Endodermal cell (in vitro differentiated cells): ENCODE measurements around the gene THSD4. TPM values are rescaled to one million over a fixed set of nuclear protein-coding genes. Genes with fewer than 3 reads are reported as not detected.

Experiments
- DNase-seq: peaks from one replicate; pipeline ENCODE4 v3.0.0-alpha.2; 2017
- H3K27ac ChIP-seq: 2 replicates; pipeline ENCODE4 v1.5.1; 2013; ENCODE audit warnings: mild to moderate bottlenecking, low read depth, low read length, moderate library complexity
- H3K27me3 ChIP-seq: 2 replicates; pipeline ENCODE4 v1.6.1; 2013; ENCODE audit warnings: mild to moderate bottlenecking, low read length, moderate library complexity; ENCODE audit not compliant: insufficient read depth, control insufficient read depth, poor library complexity, severe bottlenecking
- H3K36me3 ChIP-seq: 2 replicates; pipeline ENCODE4 v1.7.0; 2013; ENCODE audit warnings: mild to moderate bottlenecking, low read length, moderate library complexity; ENCODE audit not compliant: control insufficient read depth, insufficient read depth
- H3K4me1 ChIP-seq: one replicate; pipeline ENCODE4 v1.7.0; 2013; ENCODE audit warnings: low read length; ENCODE audit not compliant: control insufficient read depth, insufficient read depth
- H3K4me3 ChIP-seq: 2 replicates; pipeline ENCODE4 v1.5.1; 2013; ENCODE audit warnings: mild to moderate bottlenecking, low read length, moderate library complexity
- H3K9ac ChIP-seq: 2 replicates; pipeline ENCODE4 v1.6.1; 2013; ENCODE audit warnings: mild to moderate bottlenecking, low read length, moderate library complexity; ENCODE audit not compliant: poor library complexity, severe bottlenecking; ENCODE audit errors: extremely low read depth
- H3K9me3 ChIP-seq: 2 replicates; pipeline ENCODE4 v1.6.1; 2013; ENCODE audit warnings: mild to moderate bottlenecking, low read length, moderate library complexity; ENCODE audit not compliant: control insufficient read depth
- H3K27ac Mint-ChIP-seq: 2 replicates; pipeline ENCODE4 v1.8.0; 2020; ENCODE audit warnings: mixed read lengths
- H3K27me3 Mint-ChIP-seq: 2 replicates; pipeline ENCODE4 v1.8.0; 2021; ENCODE audit warnings: mild to moderate bottlenecking, mixed read lengths; ENCODE audit not compliant: insufficient read depth
- H3K36me3 Mint-ChIP-seq: 2 replicates; pipeline ENCODE4 v1.8.0; 2020; ENCODE audit warnings: low read depth, mixed read lengths
- H3K4me1 Mint-ChIP-seq: 2 replicates; pipeline ENCODE4 v1.8.0; 2020; ENCODE audit warnings: mixed read lengths
- H3K4me3 Mint-ChIP-seq: 2 replicates; pipeline ENCODE4 v1.8.0; 2020; ENCODE audit warnings: mild to moderate bottlenecking, moderate library complexity, mixed read lengths
- H3K9me3 Mint-ChIP-seq: 2 replicates; pipeline ENCODE4 v1.8.0; 2020; ENCODE audit warnings: mild to moderate bottlenecking, mixed read lengths
- CTCF ChIP-seq: fragments of 200-600 bp; sonication (generic); conservative IDR thresholded peaks from 2 replicates; pipeline ENCODE4 v1.5.0; 2021; ENCODE audit warnings: antibody characterized with exemption, mild to moderate bottlenecking
- WGBS, 2 experiments: methylation state at CpG; one replicate each; pipeline versions ENCODE4 v1.1.5 to v1.1.7; 2013; ENCODE audit warnings: missing lambda C conversion rate in 2 of 2, mixed read lengths in 1 of 2; ENCODE audit not compliant: insufficient coverage in 1 of 2, insufficient read length in 1 of 2; 5-methylcytosine and 5-hydroxymethylcytosine counted together
- total RNA-seq, 2 donors: library from RNA; stranded (reverse); fragmentation: NEBNext Ultra II Directional in 1 of 2; extraction: Animal tissue kit (Norgen Biotek cat#: 25700) in 1 of 2; gene quantifications; 2 replicates in 1 of 2; 3 replicates in 1 of 2; pipeline ENCODE4 v1.2.1, GENCODE V29; 2021

THSD4 gene
- total RNA-seq, 2 donors from 2014 or later, result 4.6 to 5.4 TPM

GRCh38 chr15:71780115-71780976 is 665.1 kb downstream of the THSD4 start:
- WGBS, 2 experiments, result 38 to 44% methylated on average over 3 to 13 of the region's 13 CpGs
- no peaks in the 10 kb centered on the region for H3K27me3 ChIP-seq
- peak; percentile 82 for DNase-seq
- Mint-ChIP-seq H3K36me3 (no peaks in the 10 kb centered on the region), H3K27me3 (no peaks in the 10 kb centered on the region), H3K4me1 (peaks cover 8% of the 10 kb centered on the region), H3K4me3 (no peak overlapping the region), H3K27ac (peak overlapping the region; percentile 72), H3K9me3 (no peaks in the 10 kb centered on the region)
- no peaks in the 10 kb centered on the region for H3K9me3 ChIP-seq
- no peaks in the 10 kb centered on the region for H3K4me1 ChIP-seq
- no peak overlapping the region for H3K27ac ChIP-seq
- no peak overlapping the region for H3K9ac ChIP-seq
- no peaks in the 10 kb centered on the region for H3K36me3 ChIP-seq
- H3K4me3 ChIP-seq, result no peak overlapping the region
- TF ChIP-seq CTCF, result peak; percentile 87

- 88 to 97% methylated on average over 4 to 9 of the region's 9 CpGs for WGBS, 2 experiments
- no peaks in the 10 kb centered on the region for H3K9me3 ChIP-seq
- Mint-ChIP-seq H3K36me3 (no peaks in the 10 kb centered on the region), H3K4me3 (no peak overlapping the region), H3K4me1 (peaks cover 8% of the 10 kb centered on the region), H3K27ac (no peak overlapping the region), H3K27me3 (no peaks in the 10 kb centered on the region), H3K9me3 (no peaks in the 10 kb centered on the region)
- H3K27ac ChIP-seq, result no peak overlapping the region
- H3K36me3 ChIP-seq, result no peaks in the 10 kb centered on the region
- H3K4me3 ChIP-seq, result no peak overlapping the region
- H3K9ac ChIP-seq, result no peak overlapping the region
- no peak for DNase-seq
- H3K27me3 ChIP-seq, result no peaks in the 10 kb centered on the region
- no peaks in the 10 kb centered on the region for H3K4me1 ChIP-seq
- TF ChIP-seq CTCF, result no peak
Measured at GRCh38 chr15:71781179-71781964, 666.1 kb downstream of the THSD4 start.

GRCh38 chr15:71781965-71782265 is 666.6 kb downstream of the THSD4 start:
- Histone ChIP-seq H3K4me3 (no peak overlapping the region), H3K36me3 (no peaks in the 10 kb centered on the region), H3K27ac (no peak overlapping the region), H3K9me3 (no peaks in the 10 kb centered on the region), H3K27me3 (no peaks in the 10 kb centered on the region), H3K4me1 (no peaks in the 10 kb centered on the region), H3K9ac (no peak overlapping the region)
- DNase-seq, result no peak
- no peak for TF ChIP-seq CTCF
- no peaks in the 10 kb centered on the region for H3K9me3 Mint-ChIP-seq
- H3K27ac Mint-ChIP-seq, result no peak overlapping the region
- peaks cover 8% of the 10 kb centered on the region for H3K4me1 Mint-ChIP-seq
- no peaks in the 10 kb centered on the region for H3K36me3 Mint-ChIP-seq
- H3K27me3 Mint-ChIP-seq, result no peaks in the 10 kb centered on the region
- WGBS, 2 experiments, result 92 to 96% methylated on average over 7 of the region's 8 CpGs
- no peak overlapping the region for H3K4me3 Mint-ChIP-seq
